ENCODE data around the gene ZNF678.
A peak's percentile ranks its signal among the peaks of the same experiment; 100 is the strongest.

DNA sequence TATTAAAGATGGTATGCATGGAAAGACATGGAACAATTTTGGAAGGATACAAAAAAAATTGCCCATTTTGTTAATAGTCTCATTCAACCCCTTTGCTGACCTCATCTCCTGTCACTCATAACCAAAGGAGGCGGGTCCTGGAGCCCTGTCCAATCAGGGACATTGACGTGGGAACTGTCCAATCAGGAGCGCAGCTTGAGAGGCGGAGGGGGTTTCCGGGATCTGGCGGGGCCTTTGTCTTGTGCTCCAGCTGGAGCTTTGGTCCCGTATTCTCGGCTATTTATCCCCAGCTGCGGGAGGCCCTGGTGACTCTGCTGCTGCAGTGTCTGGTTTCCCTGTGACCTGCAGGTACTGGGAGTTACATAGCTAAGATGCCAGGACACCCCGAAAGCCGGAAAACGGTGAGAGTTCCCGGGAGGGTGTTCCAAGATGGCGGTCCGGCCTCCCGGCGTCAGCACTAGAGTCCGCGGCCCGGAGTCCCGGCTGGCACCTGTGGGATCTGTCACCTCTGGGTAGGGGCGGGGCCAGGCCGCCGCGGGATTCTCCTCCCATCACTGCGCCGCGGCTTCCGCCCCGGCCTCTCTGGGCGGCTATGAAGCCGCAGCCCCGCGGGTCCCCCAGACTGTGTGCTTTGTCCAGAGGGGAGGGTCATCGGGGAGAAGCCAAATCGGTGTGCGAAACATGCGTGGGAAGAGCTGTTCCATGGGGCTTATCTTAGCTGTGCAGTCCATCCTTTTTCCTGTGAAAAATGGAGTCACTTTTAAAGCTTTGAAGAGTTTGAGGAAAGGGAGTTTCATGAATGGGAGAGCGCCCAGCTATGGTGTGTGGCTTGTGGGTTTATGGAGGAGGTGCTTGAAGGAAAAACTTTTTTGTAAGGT, at the start of gene ZNF678:
- peak in 1 of 2 experiments; percentile 22; a peak in 1 of 4 replicates for TF ChIP-seq HDAC2 (IDR thresholded peaks at IDR 0.05; ENCODE audit: borderline replicate concordance in 1 of 2, low read depth in 2 of 2, low read length in 2 of 2)
- no peak for TF ChIP-seq EZH2 (IDR thresholded peaks at IDR 0.05; ENCODE audit: low read depth, low read length, severe bottlenecking)
- peak; percentile 69 for TF ChIP-seq POLR2AphosphoS5 (IDR thresholded peaks at IDR 0.05; ENCODE audit: low read depth, low read length)
- TF ChIP-seq SUZ12 (IDR thresholded peaks at IDR 0.05; ENCODE audit: low read length), result no peak
- no peak for TF ChIP-seq RFX5 (IDR thresholded peaks at IDR 0.05; ENCODE audit: borderline replicate concordance, low read depth, low read length)
- TF ChIP-seq SIN3A (conservative IDR thresholded peaks at IDR 0.05 in 1 of 2, IDR thresholded peaks at IDR 0.05 in 1 of 2; ENCODE audit: low read depth in 1 of 2, low read length in 2 of 2), result peak; percentile 74 to 86; a peak in 2 of 4 replicates
- TF ChIP-seq, protein P1, sequence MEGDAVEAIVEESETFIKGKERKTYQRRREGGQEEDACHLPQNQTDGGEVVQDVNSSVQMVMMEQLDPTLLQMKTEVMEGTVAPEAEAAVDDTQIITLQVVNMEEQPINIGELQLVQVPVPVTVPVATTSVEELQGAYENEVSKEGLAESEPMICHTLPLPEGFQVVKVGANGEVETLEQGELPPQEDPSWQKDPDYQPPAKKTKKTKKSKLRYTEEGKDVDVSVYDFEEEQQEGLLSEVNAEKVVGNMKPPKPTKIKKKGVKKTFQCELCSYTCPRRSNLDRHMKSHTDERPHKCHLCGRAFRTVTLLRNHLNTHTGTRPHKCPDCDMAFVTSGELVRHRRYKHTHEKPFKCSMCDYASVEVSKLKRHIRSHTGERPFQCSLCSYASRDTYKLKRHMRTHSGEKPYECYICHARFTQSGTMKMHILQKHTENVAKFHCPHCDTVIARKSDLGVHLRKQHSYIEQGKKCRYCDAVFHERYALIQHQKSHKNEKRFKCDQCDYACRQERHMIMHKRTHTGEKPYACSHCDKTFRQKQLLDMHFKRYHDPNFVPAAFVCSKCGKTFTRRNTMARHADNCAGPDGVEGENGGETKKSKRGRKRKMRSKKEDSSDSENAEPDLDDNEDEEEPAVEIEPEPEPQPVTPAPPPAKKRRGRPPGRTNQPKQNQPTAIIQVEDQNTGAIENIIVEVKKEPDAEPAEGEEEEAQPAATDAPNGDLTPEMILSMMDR (IDR thresholded peaks at IDR 0.05; ENCODE audit: control extremely low read depth in 1 of 3, insufficient read depth in 1 of 3, low read depth in 1 of 3, low read length in 3 of 3), result no peak
- TF ChIP-seq, protein P2, sequence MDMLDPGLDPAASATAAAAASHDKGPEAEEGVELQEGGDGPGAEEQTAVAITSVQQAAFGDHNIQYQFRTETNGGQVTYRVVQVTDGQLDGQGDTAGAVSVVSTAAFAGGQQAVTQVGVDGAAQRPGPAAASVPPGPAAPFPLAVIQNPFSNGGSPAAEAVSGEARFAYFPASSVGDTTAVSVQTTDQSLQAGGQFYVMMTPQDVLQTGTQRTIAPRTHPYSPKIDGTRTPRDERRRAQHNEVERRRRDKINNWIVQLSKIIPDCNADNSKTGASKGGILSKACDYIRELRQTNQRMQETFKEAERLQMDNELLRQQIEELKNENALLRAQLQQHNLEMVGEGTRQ (IDR thresholded peaks at IDR 0.05; ENCODE audit: low read length), result no peak

Measured in H1 (cell line).